Loucy (cell line): ENCODE measurements around the gene KLF7.

Source experiments
- H2AFZ ChIP-seq: fragments of 200-600 bp; sonication (generic); 2 replicates; pipeline ENCODE4 v1.6.0; 2016; ENCODE audit warnings: antibody characterized with exemption, mild to moderate bottlenecking, low read length, moderate library complexity
- H3F3A ChIP-seq: fragments of 200-600 bp; 2 replicates; pipeline ENCODE4 v1.6.0; 2016; ENCODE audit warnings: antibody characterized with exemption, low read depth, mild to moderate bottlenecking
- H3K27me3 ChIP-seq: fragments of 200-600 bp; sonication (generic); 2 replicates; pipeline ENCODE4 v1.6.1; 2014; ENCODE audit warnings: low read length, mild to moderate bottlenecking; ENCODE audit not compliant: insufficient read depth, poor library complexity, severe bottlenecking
- H3K36me3 ChIP-seq: fragments of 200-600 bp; sonication (generic); 2 replicates; pipeline ENCODE4 v1.6.1; 2016; ENCODE audit warnings: low read length; ENCODE audit not compliant: insufficient read depth
- H3K4me1 ChIP-seq: fragments of 200-600 bp; sonication (generic); 2 replicates; pipeline ENCODE4 v1.5.1; 2014; ENCODE audit warnings: low read length, mild to moderate bottlenecking; ENCODE audit not compliant: insufficient read depth, poor library complexity, severe bottlenecking
- H3K4me2 ChIP-seq: fragments of 200-600 bp; sonication (generic); 2 replicates; pipeline ENCODE4 v1.6.0; 2014; ENCODE audit warnings: antibody characterized with exemption, low read length, low read depth, mild to moderate bottlenecking; ENCODE audit not compliant: poor library complexity, severe bottlenecking
- H3K4me3 ChIP-seq: fragments of 200-600 bp; sonication (generic); 2 replicates; pipeline ENCODE4 v1.5.1; 2014; ENCODE audit warnings: low read length, mild to moderate bottlenecking, mixed read lengths; ENCODE audit not compliant: poor library complexity, severe bottlenecking
- H3K79me2 ChIP-seq: fragments of 200-600 bp; sonication (generic); 2 replicates; pipeline ENCODE4 v1.6.1; 2014; ENCODE audit warnings: low read length; ENCODE audit not compliant: insufficient read depth
- H3K9ac ChIP-seq: fragments of 200-600 bp; sonication (generic); 2 replicates; pipeline ENCODE4 v1.6.0; 2014; ENCODE audit warnings: mild to moderate bottlenecking, low read depth, low read length, moderate library complexity; ENCODE audit not compliant: poor library complexity, severe bottlenecking
- H3K9me2 ChIP-seq: fragments of 200-600 bp; sonication (generic); replicated peaks from 2 replicates; pipeline ENCODE4 v1.6.1; 2016; ENCODE audit warnings: low read depth, low read length, mixed read lengths
- H3K9me3 ChIP-seq: fragments of 200-600 bp; sonication (generic); 2 replicates; pipeline ENCODE4 v1.6.1; 2014; ENCODE audit warnings: mild to moderate bottlenecking, antibody characterized with exemption, low read length, low read depth; ENCODE audit not compliant: insufficient read depth
- H4K20me1 ChIP-seq: fragments of 200-600 bp; sonication (generic); 2 replicates; pipeline ENCODE4 v1.6.0; 2014; ENCODE audit warnings: antibody characterized with exemption, low read length, mild to moderate bottlenecking; ENCODE audit not compliant: insufficient read depth, poor library complexity, severe bottlenecking
- EZH2phosphoT487 ChIP-seq: fragments of 200-600 bp; IDR thresholded peaks from 2 replicates; pipeline ENCODE4 v1.6.1; 2018; ENCODE audit warnings: antibody characterized with exemption, mild to moderate bottlenecking, moderate library complexity, borderline replicate concordance
- TF ChIP-seq, protein P1 (sequence below): fragments of 200-600 bp; sonication (generic); conservative IDR thresholded peaks from 2 replicates; pipeline ENCODE4 v1.5.1; 2014; ENCODE audit warnings: mild to moderate bottlenecking, antibody characterized with exemption, low read length

KLF7 gene

DNA sequence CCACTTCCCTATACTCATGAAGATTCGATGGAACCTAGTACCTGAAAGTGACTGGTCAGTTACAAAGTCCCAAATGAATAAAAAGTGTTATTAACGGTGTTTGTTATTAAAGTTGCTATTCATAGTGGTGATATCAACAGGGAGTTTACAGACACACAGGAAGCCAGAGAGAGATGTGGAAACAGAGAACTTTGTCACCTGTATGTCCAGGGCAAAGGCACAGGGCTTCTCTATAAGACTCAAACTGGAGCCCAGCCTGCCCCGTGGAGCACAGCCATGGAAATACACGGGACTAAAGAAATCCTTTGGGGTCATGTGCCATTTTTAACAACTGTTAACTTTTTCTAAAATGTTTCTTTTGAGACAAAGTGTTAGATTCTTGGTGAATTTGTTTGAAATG lies 68.5 kb downstream of the KLF7 start:
- Histone ChIP-seq H3K9ac (no peak overlapping the region), H3K9me3 (no peaks in the 10 kb centered on the region), H3K9me2 (no peaks in the 10 kb centered on the region), H3K27me3 (no peaks in the 10 kb centered on the region), H3F3A (no peaks in the 10 kb centered on the region), H3K36me3 (no peaks in the 10 kb centered on the region), H4K20me1 (no peaks in the 10 kb centered on the region), H3K4me1 (peaks cover 4% of the 10 kb centered on the region), H3K4me2 (no peak overlapping the region), H3K79me2 (no peaks in the 10 kb centered on the region), H2AFZ (no peak overlapping the region), H3K4me3 (no peak overlapping the region)
- TF ChIP-seq, protein P1, sequence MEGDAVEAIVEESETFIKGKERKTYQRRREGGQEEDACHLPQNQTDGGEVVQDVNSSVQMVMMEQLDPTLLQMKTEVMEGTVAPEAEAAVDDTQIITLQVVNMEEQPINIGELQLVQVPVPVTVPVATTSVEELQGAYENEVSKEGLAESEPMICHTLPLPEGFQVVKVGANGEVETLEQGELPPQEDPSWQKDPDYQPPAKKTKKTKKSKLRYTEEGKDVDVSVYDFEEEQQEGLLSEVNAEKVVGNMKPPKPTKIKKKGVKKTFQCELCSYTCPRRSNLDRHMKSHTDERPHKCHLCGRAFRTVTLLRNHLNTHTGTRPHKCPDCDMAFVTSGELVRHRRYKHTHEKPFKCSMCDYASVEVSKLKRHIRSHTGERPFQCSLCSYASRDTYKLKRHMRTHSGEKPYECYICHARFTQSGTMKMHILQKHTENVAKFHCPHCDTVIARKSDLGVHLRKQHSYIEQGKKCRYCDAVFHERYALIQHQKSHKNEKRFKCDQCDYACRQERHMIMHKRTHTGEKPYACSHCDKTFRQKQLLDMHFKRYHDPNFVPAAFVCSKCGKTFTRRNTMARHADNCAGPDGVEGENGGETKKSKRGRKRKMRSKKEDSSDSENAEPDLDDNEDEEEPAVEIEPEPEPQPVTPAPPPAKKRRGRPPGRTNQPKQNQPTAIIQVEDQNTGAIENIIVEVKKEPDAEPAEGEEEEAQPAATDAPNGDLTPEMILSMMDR = no peak
- TF ChIP-seq EZH2phosphoT487 = no peak

DNA sequence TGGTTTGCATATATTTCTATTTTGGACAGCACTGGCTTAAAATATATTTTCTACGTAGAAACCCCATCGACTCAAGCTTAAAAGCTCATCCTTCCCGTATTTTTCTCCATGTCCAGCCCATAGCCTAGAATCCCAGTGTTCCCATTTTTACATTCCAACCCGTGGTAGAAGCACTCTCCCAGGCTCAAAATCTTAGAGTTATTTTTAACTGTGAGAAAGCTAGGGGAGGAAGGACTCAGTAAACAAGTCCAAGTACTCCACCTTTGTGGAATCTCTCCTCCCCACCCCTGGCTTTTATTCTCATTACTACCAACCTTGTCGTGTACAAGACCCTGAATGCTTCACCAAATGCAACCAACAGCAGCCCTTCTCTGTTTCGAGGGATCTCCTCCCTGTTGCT lies 69.8 kb downstream of the KLF7 start:
- no peak overlapping the region for H3K4me2 ChIP-seq
- H2AFZ ChIP-seq = no peak overlapping the region
- H3K36me3 ChIP-seq = no peaks in the 10 kb centered on the region
- TF ChIP-seq, protein P1 = no peak
- no peak for TF ChIP-seq EZH2phosphoT487
- no peaks in the 10 kb centered on the region for H3K9me3 ChIP-seq
- no peak overlapping the region for H3K9ac ChIP-seq
- peaks cover 4% of the 10 kb centered on the region for H3K4me1 ChIP-seq
- H4K20me1 ChIP-seq = no peaks in the 10 kb centered on the region
- H3K9me2 ChIP-seq = no peaks in the 10 kb centered on the region
- H3K79me2 ChIP-seq = no peaks in the 10 kb centered on the region
- H3F3A ChIP-seq = no peaks in the 10 kb centered on the region
- H3K27me3 ChIP-seq = no peaks in the 10 kb centered on the region
- no peak overlapping the region for H3K4me3 ChIP-seq

DNA sequence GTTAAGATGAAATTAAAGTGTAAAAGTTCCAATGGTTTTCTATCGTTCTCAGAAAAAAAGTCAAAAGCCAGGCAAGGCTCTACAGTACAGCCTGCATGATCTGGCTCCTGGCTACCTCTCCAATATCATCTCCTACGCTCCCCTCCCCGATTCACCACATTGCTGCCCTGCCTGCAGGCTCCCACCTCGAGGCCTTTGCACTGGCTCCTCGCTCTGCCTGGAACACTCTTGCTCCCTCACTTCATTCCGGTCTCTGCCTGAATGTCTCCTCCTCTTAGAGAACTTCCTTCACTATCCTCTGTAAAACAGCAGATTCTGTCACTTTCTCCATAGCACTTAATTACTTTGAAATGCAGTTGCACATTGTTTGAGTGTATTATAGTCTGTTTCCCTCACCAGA lies 72.5 kb downstream of the KLF7 start:
- no peak overlapping the region for H3K4me3 ChIP-seq
- TF ChIP-seq, protein P1 = no peak
- TF ChIP-seq EZH2phosphoT487 = no peak
- no peak overlapping the region for H2AFZ ChIP-seq
- H3K4me1 ChIP-seq = peaks cover 4% of the 10 kb centered on the region
- H3K36me3 ChIP-seq = no peaks in the 10 kb centered on the region
- no peak overlapping the region for H3K4me2 ChIP-seq
- no peaks in the 10 kb centered on the region for H3K79me2 ChIP-seq
- no peaks in the 10 kb centered on the region for H4K20me1 ChIP-seq
- H3F3A ChIP-seq = no peaks in the 10 kb centered on the region
- H3K9me2 ChIP-seq = no peaks in the 10 kb centered on the region
- no peaks in the 10 kb centered on the region for H3K27me3 ChIP-seq
- no peaks in the 10 kb centered on the region for H3K9me3 ChIP-seq
- H3K9ac ChIP-seq = no peak overlapping the region
